ENCODE measurements around the gene MUS81. TPM values are rescaled to one million over a fixed set of nuclear protein-coding genes. Genes with fewer than 3 reads are reported as not detected.
"Not testable (repeated sequence)": the region's sequence is repeated elsewhere in the genome, so short reads cannot be mapped to it uniquely, and the experiment has no call there.

MUS81 gene
- total RNA-seq, 2 experiments from 2014 or later = 54.7 to 60.2 TPM

- no peak for DNase-seq
- H3K27ac Mint-ChIP-seq = no peak overlapping the region
- TF ChIP-seq, protein P1, sequence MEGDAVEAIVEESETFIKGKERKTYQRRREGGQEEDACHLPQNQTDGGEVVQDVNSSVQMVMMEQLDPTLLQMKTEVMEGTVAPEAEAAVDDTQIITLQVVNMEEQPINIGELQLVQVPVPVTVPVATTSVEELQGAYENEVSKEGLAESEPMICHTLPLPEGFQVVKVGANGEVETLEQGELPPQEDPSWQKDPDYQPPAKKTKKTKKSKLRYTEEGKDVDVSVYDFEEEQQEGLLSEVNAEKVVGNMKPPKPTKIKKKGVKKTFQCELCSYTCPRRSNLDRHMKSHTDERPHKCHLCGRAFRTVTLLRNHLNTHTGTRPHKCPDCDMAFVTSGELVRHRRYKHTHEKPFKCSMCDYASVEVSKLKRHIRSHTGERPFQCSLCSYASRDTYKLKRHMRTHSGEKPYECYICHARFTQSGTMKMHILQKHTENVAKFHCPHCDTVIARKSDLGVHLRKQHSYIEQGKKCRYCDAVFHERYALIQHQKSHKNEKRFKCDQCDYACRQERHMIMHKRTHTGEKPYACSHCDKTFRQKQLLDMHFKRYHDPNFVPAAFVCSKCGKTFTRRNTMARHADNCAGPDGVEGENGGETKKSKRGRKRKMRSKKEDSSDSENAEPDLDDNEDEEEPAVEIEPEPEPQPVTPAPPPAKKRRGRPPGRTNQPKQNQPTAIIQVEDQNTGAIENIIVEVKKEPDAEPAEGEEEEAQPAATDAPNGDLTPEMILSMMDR (IDR thresholded peaks at IDR 0.05) = no peak
- peaks cover 13% of the 10 kb centered on the region for H3K4me1 Mint-ChIP-seq (ENCODE audit: low read depth)
- H3K27me3 Mint-ChIP-seq = no peaks in the 10 kb centered on the region
- no peak overlapping the region for H3K4me3 Mint-ChIP-seq
- H3K36me3 Mint-ChIP-seq (ENCODE audit: low read depth) = no peaks in the 10 kb centered on the region
- intact Hi-C loops (cut with micrococcal nuclease) = no loop called here
- ChIA-PET CTCF (interaction anchor here (0.7 to 9.4 kb wide), 6 partner anchors 9 to 168 kb away, joined by 3 to 235 read pairs (median 4); partner anchors contain the start of gene AP5B1), POLR2A (interaction anchor here (0.5 to 1.7 kb wide), 7 partner anchors 10 to 180 kb away, joined by 3 to 4 read pairs (median 4); partner anchors contain the start of genes KAT5 and SNX32)
- H3K9me3 Mint-ChIP-seq = no peaks in the 10 kb centered on the region
- ATAC-seq = no peak
Observed at GRCh38 chr11:65822776-65823528, 37.3 kb upstream of the MUS81 start.

DNA sequence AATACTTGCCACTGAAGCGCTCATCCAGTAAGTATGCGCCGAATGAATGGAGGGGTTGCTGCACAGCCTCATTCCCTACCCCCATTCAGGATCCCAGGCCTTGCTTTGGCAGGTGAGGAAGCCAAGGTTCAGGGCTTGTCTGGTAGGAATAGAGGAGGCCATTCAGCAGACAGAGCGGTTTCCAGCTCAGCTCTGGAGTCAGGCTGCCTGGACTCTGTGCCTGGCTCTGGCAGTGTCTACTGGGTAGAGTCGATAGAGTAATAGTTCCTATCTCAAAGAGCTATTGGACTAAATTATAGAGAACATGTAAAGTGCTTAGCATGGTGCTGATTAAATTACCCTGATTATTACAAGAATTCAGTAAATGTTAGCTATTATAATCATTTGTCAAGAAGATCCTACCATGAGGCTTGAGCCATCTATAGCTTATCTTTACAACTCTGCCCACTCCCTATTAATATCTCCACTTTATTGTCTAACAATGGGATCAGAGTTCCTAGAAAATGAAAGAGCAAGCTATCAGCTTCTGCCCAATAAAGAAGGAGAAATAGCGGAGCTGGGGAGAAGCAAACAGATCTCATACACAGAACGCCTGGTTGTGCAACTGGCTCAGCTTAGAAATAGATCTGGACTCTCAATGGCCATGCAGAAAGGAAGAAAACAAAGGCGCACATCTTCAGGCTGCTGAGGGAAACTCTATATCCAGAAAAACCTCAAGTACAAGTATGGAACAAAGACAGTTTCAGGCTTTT, 33.1 kb upstream of the MUS81 start:
- intact Hi-C loops (cut with micrococcal nuclease) = no loop called here
- ChIA-PET CTCF (interaction anchor here (0.8 to 3.1 kb wide), 12 partner anchors 9 to 233 kb away, joined by 3 to 30 read pairs (median 5); partner anchors contain the start of genes AP5B1 and KAT5), POLR2A (interaction anchor here (1.0 to 1.8 kb wide), 4 partner anchors 9 to 64 kb away, joined by 3 to 5 read pairs (median 4); no protein-coding TSS in a partner anchor)
- H3K4me3 Mint-ChIP-seq = no peak overlapping the region
- no peak overlapping the region for H3K27ac Mint-ChIP-seq
- peaks cover 2% of the 10 kb centered on the region for H3K27me3 Mint-ChIP-seq
- no peaks in the 10 kb centered on the region for H3K9me3 Mint-ChIP-seq
- H3K4me1 Mint-ChIP-seq (ENCODE audit: low read depth) = peaks cover 28% of the 10 kb centered on the region
- no peaks in the 10 kb centered on the region for H3K36me3 Mint-ChIP-seq (ENCODE audit: low read depth)
- TF ChIP-seq, protein P1 (IDR thresholded peaks at IDR 0.05) = no peak
- ATAC-seq = no peak
- DNase-seq = no peak

DNA sequence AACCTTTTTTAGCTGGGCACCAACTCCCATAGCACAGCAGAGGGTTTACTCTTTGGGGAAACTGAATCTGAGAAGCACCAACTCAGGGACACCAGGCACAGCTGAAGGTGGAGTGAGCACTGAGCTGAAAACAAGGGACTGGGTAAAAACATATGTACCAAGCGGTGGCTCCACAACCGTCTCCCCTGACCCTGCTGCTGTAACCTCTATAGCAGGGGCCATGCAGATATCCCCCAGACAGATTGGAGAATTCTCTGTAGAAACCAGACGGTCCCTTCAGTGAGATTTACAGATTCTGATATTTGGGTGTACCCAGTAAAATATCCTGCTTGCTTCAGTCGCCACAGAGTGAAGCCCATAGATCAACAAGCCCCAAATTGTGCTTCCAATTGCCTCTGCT, 30.8 kb upstream of the MUS81 start:
- POLR2A ChIA-PET = interaction anchor here (0.8 kb wide), 1 partner anchor 62 kb away, joined by 3 read pairs; no protein-coding TSS in a partner anchor
- intact Hi-C loops (cut with micrococcal nuclease) = no loop called here
- peaks cover 4% of the 10 kb centered on the region for H3K36me3 Mint-ChIP-seq (ENCODE audit: low read depth)
- H3K9me3 Mint-ChIP-seq = peaks cover 2% of the 10 kb centered on the region
- no peak for DNase-seq
- H3K27me3 Mint-ChIP-seq = peaks cover 2% of the 10 kb centered on the region
- H3K27ac Mint-ChIP-seq = no peak overlapping the region
- TF ChIP-seq, protein P1 (IDR thresholded peaks at IDR 0.05) = no peak
- ATAC-seq = no peak
- peaks cover 39% of the 10 kb centered on the region for H3K4me1 Mint-ChIP-seq (ENCODE audit: low read depth)
- CTCF ChIA-PET = interaction anchor here (0.7 to 4.4 kb wide), 7 partner anchors 12 to 210 kb away, joined by 3 to 34 read pairs (median 4); partner anchors contain the start of genes AP5B1 and MUS81
- no peak overlapping the region for H3K4me3 Mint-ChIP-seq

- H3K27me3 Mint-ChIP-seq; H3K36me3 Mint-ChIP-seq (ENCODE audit: low read depth); H3K4me3 Mint-ChIP-seq; ATAC-seq; DNase-seq; intact Hi-C loops (cut with micrococcal nuclease); H3K9me3 Mint-ChIP-seq: not testable (repeated sequence)
- Mint-ChIP-seq H3K27ac (peak overlapping the region; percentile 7), H3K4me1 (ENCODE audit: low read depth) (peaks cover 39% of the 10 kb centered on the region)
- CTCF ChIA-PET = interaction anchor here (1.0 to 4.4 kb wide), 9 partner anchors 10 to 120 kb away, joined by 3 to 34 read pairs (median 8); partner anchors contain the start of genes AP5B1, KAT5 and MUS81
- POLR2A ChIA-PET = interaction anchor here (0.6 to 2.2 kb wide), 8 partner anchors 17 to 485 kb away, joined by 3 to 21 read pairs (median 3); partner anchors contain the start of gene CD248
Observed at GRCh38 chr11:65832231-65832630, 28.0 kb upstream of the MUS81 start.

Data from activated CD8-positive, alpha-beta T cell treated with anti-CD3 and anti-CD28 coated beads for 36 hours (primary cell).